ENCODE data around the gene TEX11.

The TEX11 gene

DNA sequence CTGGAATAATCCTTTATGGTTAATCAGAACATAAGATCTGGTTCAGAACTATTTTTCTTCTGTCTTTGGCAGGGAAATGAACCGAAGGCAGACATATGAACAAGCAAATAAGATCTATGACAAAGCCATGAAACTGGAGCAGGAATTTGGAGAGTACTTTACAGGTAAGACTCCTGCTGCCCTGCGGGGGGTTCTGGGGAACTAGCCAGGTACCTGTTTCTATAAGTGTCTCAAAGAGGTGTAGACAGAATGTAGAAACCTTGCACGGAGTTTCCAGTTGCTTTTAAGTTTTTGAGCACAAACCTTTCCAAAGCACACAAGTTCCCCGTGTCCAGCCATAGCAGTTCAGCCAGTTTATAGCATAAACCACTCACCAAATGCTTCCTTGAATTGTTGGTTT lies 407.7 kb downstream of the TEX11 start:
- Histone ChIP-seq H3K9me3 (ENCODE audit: insufficient read depth, low read depth, low read length) (no peaks in the 10 kb centered on the region), H3K36me3 (ENCODE audit: insufficient read depth, low read length) (peaks cover 58% of the 10 kb centered on the region; the same call in 1 of the 2 replicates), H3F3A (ENCODE audit: low read depth) (no peaks in the 10 kb centered on the region), H3K4me3 (ENCODE audit: low read length, poor library complexity, severe bottlenecking) (no peak overlapping the region), H3K27me3 (ENCODE audit: insufficient read depth, low read length, poor library complexity, severe bottlenecking) (no peaks in the 10 kb centered on the region), H3K4me2 (ENCODE audit: low read depth, low read length, poor library complexity, severe bottlenecking) (no peak overlapping the region), H4K20me1 (ENCODE audit: insufficient read depth, low read length, poor library complexity, severe bottlenecking) (no peaks in the 10 kb centered on the region), H3K9ac (ENCODE audit: low read depth, low read length, poor library complexity, severe bottlenecking) (no peak overlapping the region), H3K4me1 (ENCODE audit: insufficient read depth, low read length, poor library complexity, severe bottlenecking) (no peaks in the 10 kb centered on the region), H2AFZ (ENCODE audit: low read length) (no peak overlapping the region), H3K9me2 (replicated peaks; ENCODE audit: low read depth, low read length) (no peaks in the 10 kb centered on the region), H3K79me2 (ENCODE audit: insufficient read depth, low read length) (no peaks in the 10 kb centered on the region)
- no peak for TF ChIP-seq EZH2phosphoT487 (IDR thresholded peaks at IDR 0.05; ENCODE audit: borderline replicate concordance)
- TF ChIP-seq, protein P1, sequence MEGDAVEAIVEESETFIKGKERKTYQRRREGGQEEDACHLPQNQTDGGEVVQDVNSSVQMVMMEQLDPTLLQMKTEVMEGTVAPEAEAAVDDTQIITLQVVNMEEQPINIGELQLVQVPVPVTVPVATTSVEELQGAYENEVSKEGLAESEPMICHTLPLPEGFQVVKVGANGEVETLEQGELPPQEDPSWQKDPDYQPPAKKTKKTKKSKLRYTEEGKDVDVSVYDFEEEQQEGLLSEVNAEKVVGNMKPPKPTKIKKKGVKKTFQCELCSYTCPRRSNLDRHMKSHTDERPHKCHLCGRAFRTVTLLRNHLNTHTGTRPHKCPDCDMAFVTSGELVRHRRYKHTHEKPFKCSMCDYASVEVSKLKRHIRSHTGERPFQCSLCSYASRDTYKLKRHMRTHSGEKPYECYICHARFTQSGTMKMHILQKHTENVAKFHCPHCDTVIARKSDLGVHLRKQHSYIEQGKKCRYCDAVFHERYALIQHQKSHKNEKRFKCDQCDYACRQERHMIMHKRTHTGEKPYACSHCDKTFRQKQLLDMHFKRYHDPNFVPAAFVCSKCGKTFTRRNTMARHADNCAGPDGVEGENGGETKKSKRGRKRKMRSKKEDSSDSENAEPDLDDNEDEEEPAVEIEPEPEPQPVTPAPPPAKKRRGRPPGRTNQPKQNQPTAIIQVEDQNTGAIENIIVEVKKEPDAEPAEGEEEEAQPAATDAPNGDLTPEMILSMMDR (conservative IDR thresholded peaks at IDR 0.05; ENCODE audit: low read length) = no peak

DNA sequence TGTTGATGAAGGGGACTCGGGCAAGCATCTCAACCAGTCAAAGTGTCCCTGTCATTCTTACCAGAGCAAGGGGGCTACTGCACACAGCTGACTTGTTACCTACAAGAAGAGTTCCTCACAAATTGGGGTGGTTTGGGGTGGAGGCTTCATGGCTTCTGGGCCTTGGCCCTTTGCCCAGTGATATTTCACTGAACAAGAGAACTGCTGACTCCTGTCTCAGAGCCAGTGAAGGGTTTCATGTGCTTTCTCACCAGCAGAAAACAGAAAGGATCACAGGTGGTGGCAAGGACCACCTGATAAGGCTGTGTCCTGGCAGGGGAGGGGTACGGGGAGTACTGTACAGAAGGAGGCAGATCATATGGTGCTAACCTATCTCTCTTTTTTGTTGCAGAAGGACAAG lies 410.4 kb downstream of the TEX11 start:
- no peak for TF ChIP-seq EZH2phosphoT487 (IDR thresholded peaks at IDR 0.05; ENCODE audit: borderline replicate concordance)
- TF ChIP-seq, protein P1 (conservative IDR thresholded peaks at IDR 0.05; ENCODE audit: low read length) = no peak
- Histone ChIP-seq H3K4me3 (ENCODE audit: low read length, poor library complexity, severe bottlenecking) (no peak overlapping the region), H4K20me1 (ENCODE audit: insufficient read depth, low read length, poor library complexity, severe bottlenecking) (no peaks in the 10 kb centered on the region), H3K4me1 (ENCODE audit: insufficient read depth, low read length, poor library complexity, severe bottlenecking) (no peaks in the 10 kb centered on the region), H3K9ac (ENCODE audit: low read depth, low read length, poor library complexity, severe bottlenecking) (no peak overlapping the region), H2AFZ (ENCODE audit: low read length) (no peak overlapping the region), H3K4me2 (ENCODE audit: low read depth, low read length, poor library complexity, severe bottlenecking) (no peak overlapping the region), H3K9me2 (replicated peaks; ENCODE audit: low read depth, low read length) (no peaks in the 10 kb centered on the region), H3F3A (ENCODE audit: low read depth) (no peaks in the 10 kb centered on the region), H3K9me3 (ENCODE audit: insufficient read depth, low read depth, low read length) (no peaks in the 10 kb centered on the region), H3K79me2 (ENCODE audit: insufficient read depth, low read length) (no peaks in the 10 kb centered on the region), H3K27me3 (ENCODE audit: insufficient read depth, low read length, poor library complexity, severe bottlenecking) (no peaks in the 10 kb centered on the region), H3K36me3 (ENCODE audit: insufficient read depth, low read length) (peaks cover 83% of the 10 kb centered on the region; the same call in 1 of the 2 replicates)

DNA sequence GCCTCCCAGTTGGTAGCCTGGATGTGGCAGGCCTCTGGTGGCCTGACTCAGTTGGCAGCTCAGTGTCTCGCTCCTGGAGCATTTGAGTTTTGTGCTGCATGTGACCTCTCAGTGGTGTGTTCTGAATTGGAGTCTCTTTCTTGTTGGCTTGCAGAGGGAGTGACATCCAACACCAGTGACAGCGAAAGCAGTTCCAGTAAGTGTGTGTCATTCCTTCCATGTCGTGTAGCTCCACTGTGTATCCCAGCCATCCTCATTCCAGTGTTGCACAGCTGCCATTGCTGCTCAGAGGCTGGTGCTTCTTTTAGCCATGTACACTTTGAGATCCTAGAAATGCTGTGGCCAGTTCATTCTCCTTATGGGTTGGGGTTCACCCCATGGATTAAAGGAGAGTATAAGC lies 411.5 kb downstream of the TEX11 start:
- H3K9me3 ChIP-seq (ENCODE audit: insufficient read depth, low read depth, low read length) = no peaks in the 10 kb centered on the region
- no peak overlapping the region for H2AFZ ChIP-seq (ENCODE audit: low read length)
- no peaks in the 10 kb centered on the region for H3K27me3 ChIP-seq (ENCODE audit: insufficient read depth, low read length, poor library complexity, severe bottlenecking)
- no peaks in the 10 kb centered on the region for H3F3A ChIP-seq (ENCODE audit: low read depth)
- TF ChIP-seq, protein P1 (conservative IDR thresholded peaks at IDR 0.05; ENCODE audit: low read length) = no peak
- TF ChIP-seq EZH2phosphoT487 (IDR thresholded peaks at IDR 0.05; ENCODE audit: borderline replicate concordance) = no peak
- no peak overlapping the region for H3K4me2 ChIP-seq (ENCODE audit: low read depth, low read length, poor library complexity, severe bottlenecking)
- H3K9ac ChIP-seq (ENCODE audit: low read depth, low read length, poor library complexity, severe bottlenecking) = no peak overlapping the region
- no peaks in the 10 kb centered on the region for H3K79me2 ChIP-seq (ENCODE audit: insufficient read depth, low read length)
- H3K4me1 ChIP-seq (ENCODE audit: insufficient read depth, low read length, poor library complexity, severe bottlenecking) = no peaks in the 10 kb centered on the region
- peaks cover 95% of the 10 kb centered on the region; the same call in 1 of the 2 replicates for H3K36me3 ChIP-seq (ENCODE audit: insufficient read depth, low read length)
- no peak overlapping the region for H3K4me3 ChIP-seq (ENCODE audit: low read length, poor library complexity, severe bottlenecking)
- H3K9me2 ChIP-seq (replicated peaks; ENCODE audit: low read depth, low read length) = no peaks in the 10 kb centered on the region
- H4K20me1 ChIP-seq (ENCODE audit: insufficient read depth, low read length, poor library complexity, severe bottlenecking) = no peaks in the 10 kb centered on the region
